Karpas-422 (cell line): ENCODE measurements around the gene RFX8. TPM values are rescaled to one million over a fixed set of nuclear protein-coding genes. Genes with fewer than 3 reads are reported as not detected.
"Not testable (repeated sequence)": the region's sequence is repeated elsewhere in the genome, so short reads cannot be mapped to it uniquely, and the experiment has no call there.

Source experiments
- DNase-seq: peaks from one replicate; pipeline ENCODE4 v3.0.0-alpha.2; 2015
- H2AFZ ChIP-seq: fragments of 200-600 bp; sonication (generic); 2 replicates; pipeline ENCODE4 v1.6.1; 2014; ENCODE audit warnings: antibody characterized with exemption, low read length, mixed read lengths
- H3K27ac ChIP-seq: fragments of 200-600 bp; sonication (generic); 2 replicates; pipeline ENCODE4 v1.5.1; 2014; ENCODE audit warnings: mild to moderate bottlenecking, low read length, moderate library complexity
- H3K27me3 ChIP-seq: fragments of 200-600 bp; sonication (generic); 2 replicates; pipeline ENCODE4 v1.6.1; 2014; ENCODE audit warnings: low read length, mixed read lengths
- H3K36me3 ChIP-seq: fragments of 200-600 bp; sonication (generic); 2 replicates; pipeline ENCODE4 v1.6.1; 2014; ENCODE audit warnings: low read length, mixed read lengths; ENCODE audit not compliant: insufficient read depth
- H3K4me1 ChIP-seq: fragments of 200-600 bp; sonication (generic); 2 replicates; pipeline ENCODE4 v1.6.1; 2014; ENCODE audit warnings: mild to moderate bottlenecking, low read length, mixed read lengths
- H3K4me2 ChIP-seq: fragments of 200-600 bp; sonication (generic); 2 replicates; pipeline ENCODE4 v1.6.1; 2014; ENCODE audit warnings: low read length, low read depth, mild to moderate bottlenecking; ENCODE audit not compliant: poor library complexity, severe bottlenecking
- H3K4me3 ChIP-seq: fragments of 200-600 bp; sonication (generic); 2 replicates; pipeline ENCODE4 v1.5.1; 2014; ENCODE audit warnings: mild to moderate bottlenecking, antibody characterized with exemption, low read length, mixed read lengths
- H3K79me2 ChIP-seq: fragments of 200-600 bp; sonication (generic); 2 replicates; pipeline ENCODE4 v1.6.1; 2014; ENCODE audit warnings: mild to moderate bottlenecking, low read length, mixed read lengths
- H3K9ac ChIP-seq: fragments of 200-600 bp; sonication (generic); 2 replicates; pipeline ENCODE4 v1.6.0; 2014; ENCODE audit warnings: low read length
- H3K9me2 ChIP-seq: fragments of 200-600 bp; sonication (generic), shearing (Covaris generic); replicated peaks from 2 replicates; pipeline ENCODE4 v1.6.0; 2014; ENCODE audit warnings: mild to moderate bottlenecking, low read length, moderate library complexity; ENCODE audit not compliant: insufficient read depth
- H3K9me3 ChIP-seq: fragments of 300-700, 200-600 bp; sonication (generic); 2 replicates; pipeline ENCODE4 v1.6.1; 2014; ENCODE audit warnings: low read length, mixed read lengths
- H4K20me1 ChIP-seq: fragments of 200-600 bp; sonication (generic); 2 replicates; pipeline ENCODE4 v1.6.1; 2014; ENCODE audit warnings: mild to moderate bottlenecking, antibody characterized with exemption, low read length, low read depth; ENCODE audit not compliant: insufficient read depth
- total RNA-seq: library from RNA; depleted of rRNA; stranded (reverse); fragments of >200 nt; shearing (Covaris generic); gene quantifications from 2 replicates; pipeline ENCODE4 v1.2.3, GENCODE V29; 2014; ENCODE audit warnings: low replicate concordance

Gene RFX8
- total RNA-seq, 1 experiment from 2014 or later: not detected

GRCh38 chr2:101446869-101447268, 28.0 kb downstream of the RFX8 start:
- H3K36me3 ChIP-seq: no peaks in the 10 kb centered on the region
- H3K27ac ChIP-seq: no peak overlapping the region
- DNase-seq: no peak
- H3K4me3 ChIP-seq: no peak overlapping the region
- no peaks in the 10 kb centered on the region for H3K27me3 ChIP-seq
- no peak overlapping the region for H2AFZ ChIP-seq
- no peak overlapping the region for H3K9ac ChIP-seq
- no peak overlapping the region for H3K4me2 ChIP-seq
- no peaks in the 10 kb centered on the region for H3K4me1 ChIP-seq
- no peaks in the 10 kb centered on the region for H3K9me3 ChIP-seq
- H3K9me2 ChIP-seq: no peaks in the 10 kb centered on the region
- no peaks in the 10 kb centered on the region for H4K20me1 ChIP-seq
- H3K79me2 ChIP-seq: no peaks in the 10 kb centered on the region

DNA sequence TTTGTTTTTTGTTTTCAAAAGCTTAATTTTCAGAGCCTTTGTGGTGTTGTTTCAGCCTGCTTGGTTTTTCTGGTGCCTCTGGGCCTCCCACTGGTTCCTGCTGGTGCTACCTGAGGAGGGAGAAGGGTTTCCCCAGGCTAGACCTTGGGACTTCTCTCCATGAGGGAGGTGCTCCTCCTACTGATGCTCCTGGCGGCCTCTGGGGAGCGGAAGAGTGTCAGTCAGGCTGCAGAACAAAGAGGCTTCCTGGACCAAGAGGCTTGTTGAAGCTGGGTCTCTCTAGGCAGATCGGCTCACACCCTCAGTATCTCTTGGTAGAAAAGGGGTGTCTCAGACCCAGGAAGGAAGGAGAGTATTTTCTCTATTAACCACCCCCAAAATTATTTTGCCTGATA, 32.2 kb downstream of the RFX8 start:
- no peak overlapping the region for H3K4me3 ChIP-seq
- H3K9ac ChIP-seq: no peak overlapping the region
- no peaks in the 10 kb centered on the region for H3K27me3 ChIP-seq
- H4K20me1 ChIP-seq: no peaks in the 10 kb centered on the region
- no peak overlapping the region for H3K27ac ChIP-seq
- H3K4me1 ChIP-seq: no peaks in the 10 kb centered on the region
- H3K4me2 ChIP-seq: no peak overlapping the region
- no peak overlapping the region for H2AFZ ChIP-seq
- no peaks in the 10 kb centered on the region for H3K9me3 ChIP-seq
- DNase-seq: no peak
- H3K79me2 ChIP-seq: no peaks in the 10 kb centered on the region
- H3K36me3 ChIP-seq: no peaks in the 10 kb centered on the region
- H3K9me2 ChIP-seq: no peaks in the 10 kb centered on the region

DNA sequence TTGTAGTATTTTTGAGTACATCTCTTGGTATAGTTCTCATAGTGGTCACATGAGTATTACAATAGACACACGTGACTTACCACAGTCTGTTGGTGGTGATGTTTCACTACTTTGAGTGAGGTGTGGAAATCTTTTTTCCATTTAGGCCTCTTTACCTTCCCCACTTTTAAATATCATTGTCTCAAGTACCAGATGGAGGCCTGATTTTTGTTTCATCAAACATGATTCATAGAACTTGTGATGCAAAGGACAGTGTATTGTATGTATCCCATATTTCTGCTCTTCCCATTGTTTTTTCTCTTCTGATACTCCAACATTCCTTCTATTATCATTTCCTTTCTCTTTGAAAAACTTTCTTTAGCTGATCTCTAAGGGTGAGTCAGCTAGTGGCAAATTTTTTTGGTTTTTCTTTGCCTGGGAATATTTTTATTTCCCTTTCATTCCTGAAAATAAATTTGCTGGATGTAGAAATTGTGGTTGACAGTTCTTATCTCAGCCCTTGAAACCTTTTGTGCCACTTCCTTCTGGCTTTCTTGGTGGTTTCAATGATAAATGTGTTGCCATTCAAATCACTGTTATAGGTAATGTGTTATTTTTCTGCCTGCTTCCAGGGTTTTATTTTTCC, 32.8 kb downstream of the RFX8 start:
- DNase-seq: no peak
- Histone ChIP-seq H2AFZ (no peak overlapping the region), H3K27me3 (no peaks in the 10 kb centered on the region), H3K9me3 (no peaks in the 10 kb centered on the region), H3K9ac (no peak overlapping the region), H3K4me3 (no peak overlapping the region), H3K27ac (no peak overlapping the region), H3K4me1 (no peaks in the 10 kb centered on the region), H3K79me2 (no peaks in the 10 kb centered on the region), H3K36me3 (no peaks in the 10 kb centered on the region), H3K9me2 (no peaks in the 10 kb centered on the region), H4K20me1 (no peaks in the 10 kb centered on the region), H3K4me2 (no peak overlapping the region)

- no peak for DNase-seq
- Histone ChIP-seq H3K9me2 (no peaks in the 10 kb centered on the region), H3K9ac (no peak overlapping the region), H3K4me3 (no peak overlapping the region), H4K20me1 (no peaks in the 10 kb centered on the region), H3K79me2 (no peaks in the 10 kb centered on the region), H3K27me3 (no peaks in the 10 kb centered on the region), H3K27ac (no peak overlapping the region), H3K36me3 (no peaks in the 10 kb centered on the region), H3K4me2 (no peak overlapping the region), H3K9me3 (no peaks in the 10 kb centered on the region), H3K4me1 (no peaks in the 10 kb centered on the region), H2AFZ (no peak overlapping the region)
Observed at GRCh38 chr2:101440127-101440738, 34.7 kb downstream of the RFX8 start.

- Histone ChIP-seq H3K9ac (no peak overlapping the region), H3K9me3 (no peaks in the 10 kb centered on the region), H3K27me3 (no peaks in the 10 kb centered on the region), H3K36me3 (no peaks in the 10 kb centered on the region), H3K27ac (no peak overlapping the region), H3K4me3 (no peak overlapping the region), H4K20me1 (no peaks in the 10 kb centered on the region), H3K9me2 (no peaks in the 10 kb centered on the region), H3K4me1 (no peaks in the 10 kb centered on the region), H3K79me2 (no peaks in the 10 kb centered on the region), H2AFZ (no peak overlapping the region), H3K4me2 (no peak overlapping the region)
- no peak for DNase-seq
Observed at GRCh38 chr2:101439716-101440115, 35.2 kb downstream of the RFX8 start.

DNA sequence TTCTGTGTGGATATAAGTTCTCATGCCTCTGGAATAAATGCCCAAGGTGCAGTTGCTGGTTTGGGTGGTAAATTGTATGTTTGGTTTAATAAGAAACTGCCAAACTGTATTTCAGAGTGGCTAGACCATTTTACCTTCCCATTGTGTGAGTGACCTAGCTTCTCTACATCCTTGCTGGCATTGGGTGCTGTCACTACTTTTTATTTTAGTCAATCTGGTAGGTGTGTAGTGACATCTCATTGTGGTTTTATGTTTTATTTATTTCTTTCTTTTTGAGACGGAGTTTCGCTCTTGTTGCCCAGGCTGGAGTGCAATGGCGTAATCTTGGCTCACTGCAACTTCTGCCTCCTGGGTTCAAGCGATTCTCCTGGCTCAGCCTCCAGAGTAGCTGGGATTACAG, 36.4 kb downstream of the RFX8 start:
- not testable (repeated sequence) for H2AFZ ChIP-seq, H3K9me2 ChIP-seq, H3K27me3 ChIP-seq, H3K4me2 ChIP-seq, H3K79me2 ChIP-seq, DNase-seq, H3K36me3 ChIP-seq, H3K27ac ChIP-seq, H3K4me3 ChIP-seq, H4K20me1 ChIP-seq, H3K4me1 ChIP-seq, H3K9me3 ChIP-seq, H3K9ac ChIP-seq

GRCh38 chr2:101435001-101435862, 39.7 kb downstream of the RFX8 start:
- Histone ChIP-seq H3K4me2 (no peak overlapping the region), H3K9ac (no peak overlapping the region), H3K4me3 (no peak overlapping the region), H3K4me1 (no peaks in the 10 kb centered on the region), H2AFZ (no peak overlapping the region), H3K27me3 (no peaks in the 10 kb centered on the region), H4K20me1 (no peaks in the 10 kb centered on the region), H3K27ac (no peak overlapping the region), H3K79me2 (no peaks in the 10 kb centered on the region), H3K9me2 (no peaks in the 10 kb centered on the region), H3K9me3 (no peaks in the 10 kb centered on the region), H3K36me3 (no peaks in the 10 kb centered on the region)
- no peak for DNase-seq

- no peak overlapping the region for H3K27ac ChIP-seq
Observed at GRCh38 chr2:101433465-101433864, 41.4 kb downstream of the RFX8 start.

More at GRCh38 chr2:101433465-101433864, 41.4 kb downstream of the RFX8 start:
- Histone ChIP-seq H2AFZ (no peak overlapping the region), H3K9me2 (no peaks in the 10 kb centered on the region), H4K20me1 (no peaks in the 10 kb centered on the region), H3K27me3 (no peaks in the 10 kb centered on the region), H3K36me3 (no peaks in the 10 kb centered on the region), H3K4me2 (no peak overlapping the region), H3K9me3 (no peaks in the 10 kb centered on the region), H3K79me2 (no peaks in the 10 kb centered on the region), H3K9ac (no peak overlapping the region), H3K4me3 (no peak overlapping the region), H3K4me1 (no peaks in the 10 kb centered on the region)
- no peak for DNase-seq
